Subcutaneous adipose tissue (tissue), 4 donors: ENCODE measurements around the gene VAV1. TPM values are rescaled to one million over a fixed set of nuclear protein-coding genes. Genes with fewer than 3 reads are reported as not detected.

Source experiments
- CTCF ChIP-seq: fragments of 450-650 bp; IDR thresholded peaks from one replicate; pipeline ENCODE4 v1.5.1; 2016; ENCODE audit warnings: low read depth, mild to moderate bottlenecking, control low read depth, antibody characterized with exemption, moderate library complexity
- total RNA-seq, 4 donors: library from RNA; depleted of rRNA; stranded (reverse); fragments of >200 nt; gene quantifications; one replicate each; pipeline ENCODE4 v1.1.0, GENCODE V29; 2016

Gene VAV1
- total RNA-seq, 4 donors from 2014 or later: 6.4 to 16.8 (median 11.2) TPM

- no peak for TF ChIP-seq CTCF
Measured at GRCh38 chr19:6847828-6848200, 75.3 kb downstream of the VAV1 start.

GRCh38 chr19:6848986-6849385 is 76.5 kb downstream of the VAV1 start:
- no peak for TF ChIP-seq CTCF

GRCh38 chr19:6849876-6850275 is 77.4 kb downstream of the VAV1 start:
- no peak for TF ChIP-seq CTCF

- no peak for TF ChIP-seq CTCF
Measured at GRCh38 chr19:6851359-6851758, 78.9 kb downstream of the VAV1 start.

GRCh38 chr19:6852001-6852400 is 79.5 kb downstream of the VAV1 start:
- no peak for TF ChIP-seq CTCF

GRCh38 chr19:6853868-6854267 is 81.4 kb downstream of the VAV1 start:
- no peak for TF ChIP-seq CTCF

GRCh38 chr19:6854758-6855157 is 82.2 kb downstream of the VAV1 start:
- TF ChIP-seq CTCF: no peak
